A673 (cell line): ENCODE measurements around the gene SULT2B1. TPM values are rescaled to one million over a fixed set of nuclear protein-coding genes. Genes with fewer than 3 reads are reported as not detected.

Experiments
- BruUV-seq: library from RNA; stranded (reverse); fragments of 400-500 nt; replicated peaks from 2 replicates; lab custom pipeline; 2021; lab: Mats Ljungman, UMichigan
- CTCF ChIA-PET: fragments of 300-600 bp; sonication (Branson Sonifier 250); formaldehyde crosslinking; loops from one replicate; lab custom pipeline; 2022; ENCODE audit warnings: antibody characterized with exemption; lab: Charles Lee
- POLR2A ChIA-PET: fragments of 300-600 bp; sonication (Branson Sonifier 250); formaldehyde crosslinking; loops from one replicate; lab custom pipeline; 2022; ENCODE audit warnings: antibody characterized with exemption; ENCODE audit not compliant: low non-redundant PET; lab: Charles Lee
- DNase-seq: peaks from one replicate; pipeline ENCODE4 v3.0.0-alpha.2; 2015; ENCODE audit warnings: low spot score
- H3K27ac ChIP-seq: fragments of 200-600 bp; sonication (generic); 2 replicates; pipeline ENCODE4 v1.5.1; 2016; ENCODE audit warnings: mixed run types, low read depth, mild to moderate bottlenecking, mixed read lengths, antibody characterized with exemption, low read length; ENCODE audit not compliant: poor library complexity, severe bottlenecking
- H3K27me3 ChIP-seq: fragments of 200-600 bp; sonication (generic); replicated peaks from 2 replicates; pipeline ENCODE4 v1.6.1; 2017; ENCODE audit warnings: mixed run types, low read depth, mild to moderate bottlenecking, mixed read lengths, antibody characterized with exemption, low read length; ENCODE audit not compliant: insufficient read depth, poor library complexity
- H3K36me3 ChIP-seq: fragments of 200-600 bp; sonication (generic); 2 replicates; pipeline ENCODE4 v1.6.1; 2016; ENCODE audit warnings: mixed run types, mild to moderate bottlenecking, mixed read lengths, antibody characterized with exemption, low read length; ENCODE audit not compliant: insufficient read depth, poor library complexity, severe bottlenecking
- H3K4me1 ChIP-seq: fragments of 200-600 bp; sonication (generic); 2 replicates; pipeline ENCODE4 v1.6.1; 2017; ENCODE audit warnings: mixed run types, mild to moderate bottlenecking, mixed read lengths, antibody characterized with exemption, low read length; ENCODE audit not compliant: insufficient read depth, poor library complexity, severe bottlenecking
- H3K4me3 ChIP-seq: fragments of 200-600 bp; sonication (generic); 2 replicates; pipeline ENCODE4 v1.5.1; 2016; ENCODE audit warnings: low read depth, mixed run types, mild to moderate bottlenecking, mixed read lengths, low read length; ENCODE audit not compliant: poor library complexity, severe bottlenecking
- H3K9me3 ChIP-seq: fragments of 200-600 bp; sonication (generic); 2 replicates; pipeline ENCODE4 v1.6.1; 2016; ENCODE audit warnings: mixed run types, low read depth, mild to moderate bottlenecking, mixed read lengths, antibody characterized with exemption, low read length; ENCODE audit not compliant: poor library complexity, severe bottlenecking
- EZH2 ChIP-seq: fragments of 200-600 bp; sonication (generic); IDR thresholded peaks from 2 replicates; pipeline ENCODE4 v1.6.1; 2017; ENCODE audit warnings: borderline replicate concordance, low read depth, mild to moderate bottlenecking, mixed read lengths, antibody characterized with exemption, low read length; ENCODE audit not compliant: poor library complexity, severe bottlenecking
- intact Hi-C: fragments of 100-400 bp; cut with micrococcal nuclease; formaldehyde crosslinking; loops from one replicate; pipeline ENCODE4 v1.10.0; 2022; ENCODE audit not compliant: unreplicated experiment
- total RNA-seq: library from RNA; stranded (reverse); gene quantifications from 2 replicates; pipeline ENCODE4 v1.2.3, GENCODE V29; 2021
- TF ChIP-seq, protein P1 (sequence below): fragments of 300-800, 200-600 bp; sonication (generic); conservative IDR thresholded peaks from 2 replicates; pipeline ENCODE4 v1.5.1; 2017; ENCODE audit warnings: low read depth, mild to moderate bottlenecking, antibody characterized with exemption, low read length, moderate library complexity, mixed read lengths

SULT2B1 gene
- total RNA-seq, 1 experiment from 2014 or later, result 0.60 TPM

DNA sequence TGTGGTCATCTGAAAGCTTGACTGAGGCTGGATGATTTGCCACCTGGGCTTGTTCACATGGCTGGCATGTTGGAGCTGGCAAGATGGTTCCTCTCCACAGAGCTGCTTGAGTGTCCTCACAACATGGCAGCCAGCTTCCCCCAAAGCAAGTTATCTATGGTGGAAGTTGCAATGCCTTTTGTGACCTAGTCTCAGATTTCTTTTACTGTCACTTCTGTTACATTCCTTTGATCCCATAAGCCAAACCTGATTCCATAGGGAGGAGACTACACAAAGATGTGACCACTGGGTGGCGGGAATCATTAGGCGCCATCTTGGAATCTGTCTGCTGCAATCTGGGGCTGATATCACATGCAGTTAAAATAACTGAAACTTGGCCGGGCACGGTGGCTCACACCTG lies 22.8 kb upstream of the SULT2B1 start:
- no TSS peak for BruUV-seq
- Histone ChIP-seq H3K4me1 (no peaks in the 10 kb centered on the region), H3K27ac (no peak overlapping the region), H3K9me3 (peaks cover 9% of the 10 kb centered on the region), H3K4me3 (no peak overlapping the region), H3K27me3 (no peaks in the 10 kb centered on the region), H3K36me3 (no peaks in the 10 kb centered on the region)
- ChIA-PET CTCF (no interaction called here), POLR2A (no interaction called here)
- TF ChIP-seq EZH2, result no peak
- TF ChIP-seq, protein P1, sequence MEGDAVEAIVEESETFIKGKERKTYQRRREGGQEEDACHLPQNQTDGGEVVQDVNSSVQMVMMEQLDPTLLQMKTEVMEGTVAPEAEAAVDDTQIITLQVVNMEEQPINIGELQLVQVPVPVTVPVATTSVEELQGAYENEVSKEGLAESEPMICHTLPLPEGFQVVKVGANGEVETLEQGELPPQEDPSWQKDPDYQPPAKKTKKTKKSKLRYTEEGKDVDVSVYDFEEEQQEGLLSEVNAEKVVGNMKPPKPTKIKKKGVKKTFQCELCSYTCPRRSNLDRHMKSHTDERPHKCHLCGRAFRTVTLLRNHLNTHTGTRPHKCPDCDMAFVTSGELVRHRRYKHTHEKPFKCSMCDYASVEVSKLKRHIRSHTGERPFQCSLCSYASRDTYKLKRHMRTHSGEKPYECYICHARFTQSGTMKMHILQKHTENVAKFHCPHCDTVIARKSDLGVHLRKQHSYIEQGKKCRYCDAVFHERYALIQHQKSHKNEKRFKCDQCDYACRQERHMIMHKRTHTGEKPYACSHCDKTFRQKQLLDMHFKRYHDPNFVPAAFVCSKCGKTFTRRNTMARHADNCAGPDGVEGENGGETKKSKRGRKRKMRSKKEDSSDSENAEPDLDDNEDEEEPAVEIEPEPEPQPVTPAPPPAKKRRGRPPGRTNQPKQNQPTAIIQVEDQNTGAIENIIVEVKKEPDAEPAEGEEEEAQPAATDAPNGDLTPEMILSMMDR, result no peak
- intact Hi-C loops, result no loop called here
- DNase-seq, result no peak

DNA sequence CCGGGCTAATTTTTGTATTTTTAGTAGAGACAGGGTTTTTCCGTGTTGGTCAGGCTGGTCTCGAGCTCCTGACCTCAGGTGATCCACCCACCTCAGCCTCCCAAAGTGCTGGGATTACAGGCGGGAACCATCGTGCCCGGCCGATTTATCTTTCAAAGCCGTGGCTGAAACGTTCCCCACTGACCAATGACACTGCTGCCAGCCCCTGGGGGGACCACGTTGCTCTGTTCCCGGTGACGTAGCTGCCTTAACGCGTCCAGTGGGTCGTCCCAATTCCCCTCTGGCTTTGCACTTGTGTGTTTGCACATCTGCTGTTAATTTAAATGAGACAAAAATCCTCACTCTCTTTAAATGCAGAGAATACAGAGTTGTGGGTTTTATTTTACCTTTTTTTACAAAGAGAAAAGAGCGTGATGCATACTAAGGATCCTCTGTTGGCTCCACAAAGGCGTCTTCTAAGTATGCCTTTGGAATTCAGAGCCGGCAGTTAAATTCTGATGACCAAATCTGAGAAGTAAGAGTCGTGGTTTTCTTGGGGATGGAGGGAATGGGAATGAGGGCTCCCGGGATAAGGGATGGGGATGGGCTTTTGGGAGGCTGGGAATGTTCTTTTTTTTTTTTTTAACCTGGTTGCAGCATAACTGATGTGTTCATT lies 21.8 kb upstream of the SULT2B1 start:
- H3K36me3 ChIP-seq, result no peaks in the 10 kb centered on the region
- TF ChIP-seq, protein P1, result no peak
- TF ChIP-seq EZH2, result no peak
- intact Hi-C loops, result no loop called here
- DNase-seq, result no peak
- no peaks in the 10 kb centered on the region for H3K4me1 ChIP-seq
- POLR2A ChIA-PET, result no interaction called here
- BruUV-seq, result no TSS peak
- no peak overlapping the region for H3K27ac ChIP-seq
- no peak overlapping the region for H3K4me3 ChIP-seq
- H3K9me3 ChIP-seq, result peaks cover 3% of the 10 kb centered on the region
- no peaks in the 10 kb centered on the region for H3K27me3 ChIP-seq
- CTCF ChIA-PET, result no interaction called here

DNA sequence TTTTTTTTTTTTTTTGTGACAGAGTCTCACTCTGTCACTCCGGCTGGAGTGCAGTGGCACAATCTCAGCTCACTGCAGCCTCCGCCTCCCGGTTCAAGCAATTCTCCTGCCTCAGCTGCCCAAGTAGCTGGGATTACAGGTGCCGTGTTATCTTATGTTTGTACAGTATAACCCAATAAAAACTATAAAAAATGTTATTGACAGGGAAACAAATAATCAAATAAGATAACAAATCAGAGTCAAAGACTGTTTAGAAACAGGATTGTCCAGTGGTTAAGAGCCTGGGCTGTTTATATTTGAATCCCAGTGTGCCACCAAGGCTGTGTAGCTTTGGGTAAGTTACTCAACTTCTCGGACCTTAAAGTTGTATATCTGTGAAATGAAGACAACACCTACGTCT lies 21.2 kb upstream of the SULT2B1 start:
- no peak for DNase-seq
- Histone ChIP-seq H3K9me3 (peaks cover 3% of the 10 kb centered on the region), H3K4me1 (no peaks in the 10 kb centered on the region), H3K36me3 (no peaks in the 10 kb centered on the region), H3K27ac (no peak overlapping the region), H3K4me3 (no peak overlapping the region), H3K27me3 (no peaks in the 10 kb centered on the region)
- no peak for TF ChIP-seq EZH2
- TF ChIP-seq, protein P1, result no peak
- BruUV-seq, result no TSS peak
- intact Hi-C loops, result no loop called here
- CTCF ChIA-PET, result no interaction called here
- POLR2A ChIA-PET, result no interaction called here
